Anterior cingulate cortex (tissue), 58 donors: Measurements from ENCODE around the gene SND1.

ENCODE experiments used
- DNase-seq, 58 donors: peaks; one replicate each; lab custom pipeline; 2025; lab: John Stamatoyannopoulos, UW

The SND1 gene

GRCh38 chr7:127761196-127761595 is 109.2 kb downstream of the SND1 start:
- DNase-seq: no peak

- no peak for DNase-seq
Measured at GRCh38 chr7:127764681-127765080, 112.7 kb downstream of the SND1 start.

- DNase-seq: no peak
Measured at GRCh38 chr7:127765150-127765549, 113.2 kb downstream of the SND1 start.

- DNase-seq: no peak
Measured at GRCh38 chr7:127766831-127767459, 115.0 kb downstream of the SND1 start.

GRCh38 chr7:127768241-127768640 is 116.2 kb downstream of the SND1 start:
- DNase-seq: no peak

GRCh38 chr7:127769137-127769536 is 117.1 kb downstream of the SND1 start:
- DNase-seq: no peak

GRCh38 chr7:127769696-127770400 is 117.9 kb downstream of the SND1 start:
- peak in 1 of 58 donors; percentile 3 for DNase-seq

GRCh38 chr7:127770885-127771284 is 118.9 kb downstream of the SND1 start:
- peak in 1 of 58 donors; percentile 2 for DNase-seq

- DNase-seq: no peak
Measured at GRCh38 chr7:127771707-127772106, 119.7 kb downstream of the SND1 start.

- no peak for DNase-seq
Measured at GRCh38 chr7:127776776-127777386, 124.9 kb downstream of the SND1 start.

- DNase-seq: no peak
Measured at GRCh38 chr7:127780489-127780888, 128.5 kb downstream of the SND1 start.

GRCh38 chr7:127781081-127781480 is 129.1 kb downstream of the SND1 start:
- no peak for DNase-seq

GRCh38 chr7:127782075-127782474 is 130.1 kb downstream of the SND1 start:
- DNase-seq: no peak

GRCh38 chr7:127782654-127783559 is 130.9 kb downstream of the SND1 start:
- DNase-seq: no peak

- DNase-seq: no peak
Measured at GRCh38 chr7:127786184-127786583, 134.2 kb downstream of the SND1 start.

GRCh38 chr7:127789031-127789430 is 137.0 kb downstream of the SND1 start:
- no peak for DNase-seq

GRCh38 chr7:127791446-127792189 is 139.6 kb downstream of the SND1 start:
- no peak for DNase-seq

- peak in 5 of 58 donors; percentile 6 to 10 (median 9) for DNase-seq
Measured at GRCh38 chr7:127792528-127793342, 140.7 kb downstream of the SND1 start.

GRCh38 chr7:127793582-127793981 is 141.6 kb downstream of the SND1 start:
- DNase-seq: no peak
